Spleen (tissue), 11 donors: ENCODE data around the gene MBNL2. TPM values are rescaled to one million over a fixed set of nuclear protein-coding genes. Genes with fewer than 3 reads are reported as not detected.

ENCODE experiments used
- DNase-seq: peaks from one replicate; pipeline ENCODE4 v3.0.0-alpha.2; 2020
- H3K27ac ChIP-seq, 8 donors: fragments of 200-600 bp; sonication (generic) in 7 of 8; 1 replicate in 4 of 8; 2 replicates in 4 of 8; pipeline versions ENCODE4 v1.5.0 to v1.8.0; 2016 to 2021; ENCODE audit warnings: inconsistent platforms in 4 of 8, mild to moderate bottlenecking in 4 of 8, moderate library complexity in 1 of 8
- H3K27me3 ChIP-seq, 7 donors: fragments of 200-600 bp; sonication (generic) in 6 of 7; replicated peaks in 1 of 7; 1 replicate in 4 of 7; 2 replicates in 3 of 7; pipeline versions ENCODE4 v1.5.0 to v1.8.0; 2016 to 2021; ENCODE audit warnings: inconsistent platforms in 3 of 7, mild to moderate bottlenecking in 1 of 7
- H3K36me3 ChIP-seq, 6 donors: fragments of 200-600 bp; sonication (generic) in 5 of 6; 1 replicate in 4 of 6; 2 replicates in 2 of 6; pipeline versions ENCODE4 v1.5.0 to v1.8.0; 2016 to 2021; ENCODE audit warnings: inconsistent platforms in 2 of 6
- H3K4me1 ChIP-seq, 6 donors: fragments of 200-600 bp; sonication (generic) in 5 of 6; 1 replicate in 3 of 6; 2 replicates in 3 of 6; pipeline versions ENCODE4 v1.5.0 to v1.8.0; 2016 to 2021; ENCODE audit warnings: inconsistent platforms in 3 of 6
- H3K4me3 ChIP-seq, 8 donors: fragments of 200-600 bp; sonication (generic) in 7 of 8; 1 replicate in 4 of 8; 2 replicates in 4 of 8; pipeline versions ENCODE4 v1.5.0 to v1.8.0; 2016 to 2021; ENCODE audit warnings: inconsistent platforms in 4 of 8, mild to moderate bottlenecking in 4 of 8, moderate library complexity in 2 of 8
- H3K9me3 ChIP-seq, 8 donors: fragments of 200-600 bp; sonication (generic) in 7 of 8; 1 replicate in 4 of 8; 2 replicates in 4 of 8; pipeline versions ENCODE4 v1.5.0 to v1.8.0; 2016 to 2021; ENCODE audit warnings: inconsistent platforms in 4 of 8
- POLR2A ChIP-seq, 3 donors: fragments of 450-650 bp; IDR thresholded peaks; one replicate each; pipeline ENCODE4 v1.5.1; 2017; ENCODE audit warnings: antibody characterized with exemption in 3 of 3, mild to moderate bottlenecking in 1 of 3
- POLR2AphosphoS5 ChIP-seq, 3 donors: sonication (generic); formaldehyde crosslinking; IDR thresholded peaks; one replicate each; pipeline ENCODE4 v1.5.1; 2017; ENCODE audit warnings: antibody characterized with exemption in 3 of 3
- WGBS, 5 donors: extraction: QIAGEN DNeasy Blood & Tissue Kit in 3 of 5; methylation state at CpG; one replicate each; pipeline versions ENCODE4 v1.1.5 to v1.1.7; 2013 to 2018; 5-methylcytosine and 5-hydroxymethylcytosine counted together
- intact Hi-C: fragments of 100-400 bp; cut with DNase I; formaldehyde crosslinking; loops from one replicate; pipeline ENCODE4 v1.15.0; 2023; ENCODE audit warnings: low total_unique reads
- polyA plus RNA-seq, 3 donors: library from polyadenylated mRNA; stranded (reverse); fragments of 200-250 nt; gene quantifications; one replicate each; pipeline ENCODE4 v1.2.1, GENCODE V29; 2013
- total RNA-seq, 7 donors: library from RNA; depleted of rRNA in 3 of 7; stranded (reverse); fragments of >200 nt in 3 of 7; fragmentation: NEBNext Ultra II Directional in 4 of 7; extraction: Animal tissue kit (Norgen Biotek cat#: 25700) in 4 of 7; gene quantifications; one replicate each; pipeline versions ENCODE4 v1.1.0 to v1.2.1, GENCODE V29; 2016 to 2021
- TF ChIP-seq, protein P1 (sequence below), 11 experiments: fragments of 200-600 bp in 7 of 11; fragments of 450-650 bp in 4 of 11; sonication (generic) in 4 of 11; IDR thresholded peaks in 8 of 11; conservative IDR thresholded peaks in 3 of 11; 1 replicate in 7 of 11; 2 replicates in 4 of 11; pipeline versions ENCODE4 v1.4.0 to v1.8.0; 2016 to 2021; ENCODE audit warnings: antibody characterized with exemption in 11 of 11, inconsistent platforms in 4 of 11, mild to moderate bottlenecking in 1 of 11
- donor health status: healthy with polysubstance abuse.
- donor health status: DM: no; HTN: no; CAD: no; lungs with moderate emphysema.
- donor health status: DM: no; HTN: no; CAD: no.
- donor health status: Bipolar disorder and iron deficiency.
- donor health status: healthy.
- donor health status: DM: no; HTN: no; CAD: no.
- donor health status: DM: yes; HTN: yes; CAD: no.

MBNL2 gene
- total and polyA plus RNA-seq, 10 donors = 7.0 to 56.3 (median 31.1) TPM

- Histone ChIP-seq H3K27me3 (peaks cover 0 to 22% (median 0%) of the 10 kb centered on the region in 7 donors), H3K9me3 (peaks cover 0 to 6% (median 0%) of the 10 kb centered on the region in 8 donors), H3K4me3 (no peak overlapping the region), H3K36me3 (no peaks in the 10 kb centered on the region), H3K4me1 (no peaks in the 10 kb centered on the region), H3K27ac (no peak overlapping the region)
- TF ChIP-seq POLR2AphosphoS5 (IDR thresholded peaks at IDR 0.05) (no peak), POLR2A (IDR thresholded peaks at IDR 0.05) (peak in 1 of 3 donors; percentile 22)
- TF ChIP-seq, protein P1, sequence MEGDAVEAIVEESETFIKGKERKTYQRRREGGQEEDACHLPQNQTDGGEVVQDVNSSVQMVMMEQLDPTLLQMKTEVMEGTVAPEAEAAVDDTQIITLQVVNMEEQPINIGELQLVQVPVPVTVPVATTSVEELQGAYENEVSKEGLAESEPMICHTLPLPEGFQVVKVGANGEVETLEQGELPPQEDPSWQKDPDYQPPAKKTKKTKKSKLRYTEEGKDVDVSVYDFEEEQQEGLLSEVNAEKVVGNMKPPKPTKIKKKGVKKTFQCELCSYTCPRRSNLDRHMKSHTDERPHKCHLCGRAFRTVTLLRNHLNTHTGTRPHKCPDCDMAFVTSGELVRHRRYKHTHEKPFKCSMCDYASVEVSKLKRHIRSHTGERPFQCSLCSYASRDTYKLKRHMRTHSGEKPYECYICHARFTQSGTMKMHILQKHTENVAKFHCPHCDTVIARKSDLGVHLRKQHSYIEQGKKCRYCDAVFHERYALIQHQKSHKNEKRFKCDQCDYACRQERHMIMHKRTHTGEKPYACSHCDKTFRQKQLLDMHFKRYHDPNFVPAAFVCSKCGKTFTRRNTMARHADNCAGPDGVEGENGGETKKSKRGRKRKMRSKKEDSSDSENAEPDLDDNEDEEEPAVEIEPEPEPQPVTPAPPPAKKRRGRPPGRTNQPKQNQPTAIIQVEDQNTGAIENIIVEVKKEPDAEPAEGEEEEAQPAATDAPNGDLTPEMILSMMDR (IDR thresholded peaks at IDR 0.05 in 8 of 11, conservative IDR thresholded peaks at IDR 0.05 in 3 of 11) = no peak
- intact Hi-C loops = no loop called here
- 85 to 95% (median 88%) methylated on average over 2 of the region's 2 CpGs for WGBS, 5 donors
- DNase-seq = no peak
Observed at GRCh38 chr13:97179501-97179900, 42.6 kb upstream of the MBNL2 start.

GRCh38 chr13:97182111-97182890, 39.8 kb upstream of the MBNL2 start:
- DNase-seq = no peak
- intact Hi-C loops = no loop called here

GRCh38 chr13:97185291-97185690, 36.8 kb upstream of the MBNL2 start:
- Histone ChIP-seq H3K27me3 (peaks cover 0 to 16% (median 0%) of the 10 kb centered on the region in 7 donors), H3K36me3 (no peaks in the 10 kb centered on the region), H3K27ac (no peak overlapping the region), H3K9me3 (no peaks in the 10 kb centered on the region), H3K4me3 (no peak overlapping the region), H3K4me1 (no peaks in the 10 kb centered on the region)
- WGBS, 5 donors = 85 to 93% (median 91%) methylated on average over 3 of the region's 3 CpGs
- no peak for DNase-seq
- no peak for TF ChIP-seq POLR2AphosphoS5 (IDR thresholded peaks at IDR 0.05)
- TF ChIP-seq, protein P1 (IDR thresholded peaks at IDR 0.05 in 8 of 11, conservative IDR thresholded peaks at IDR 0.05 in 3 of 11) = no peak
- TF ChIP-seq POLR2A (IDR thresholded peaks at IDR 0.05) = no peak
- intact Hi-C loops = no loop called here

More at GRCh38 chr13:97182111-97182890, 39.8 kb upstream of the MBNL2 start:
- H3K4me1 ChIP-seq = no peaks in the 10 kb centered on the region
- no peak overlapping the region for H3K4me3 ChIP-seq
- H3K9me3 ChIP-seq = no peaks in the 10 kb centered on the region
- no peaks in the 10 kb centered on the region for H3K36me3 ChIP-seq
- 72 to 80% (median 73%) methylated on average over 6 of the region's 6 CpGs for WGBS, 5 donors
- TF ChIP-seq, protein P1 (IDR thresholded peaks at IDR 0.05 in 8 of 11, conservative IDR thresholded peaks at IDR 0.05 in 3 of 11) = no peak
- H3K27me3 ChIP-seq = peaks cover 0 to 16% (median 0%) of the 10 kb centered on the region in 7 donors
- no peak overlapping the region for H3K27ac ChIP-seq

GRCh38 chr13:97185751-97186150, 36.4 kb upstream of the MBNL2 start:
- Histone ChIP-seq H3K27ac (no peak overlapping the region), H3K27me3 (peaks cover 0 to 16% (median 0%) of the 10 kb centered on the region in 7 donors), H3K9me3 (no peaks in the 10 kb centered on the region), H3K36me3 (no peaks in the 10 kb centered on the region), H3K4me3 (no peak overlapping the region), H3K4me1 (no peaks in the 10 kb centered on the region)
- intact Hi-C loops = no loop called here
- WGBS, 5 donors = 84 to 87% (median 86%) methylated on average over 3 of the region's 3 CpGs
- no peak for DNase-seq
- TF ChIP-seq POLR2A (IDR thresholded peaks at IDR 0.05) (no peak), POLR2AphosphoS5 (IDR thresholded peaks at IDR 0.05) (no peak)
- TF ChIP-seq, protein P1 (IDR thresholded peaks at IDR 0.05 in 8 of 11, conservative IDR thresholded peaks at IDR 0.05 in 3 of 11) = no peak
